ENCODE measurements around the gene ATP5PD. TPM values are rescaled to one million over a fixed set of nuclear protein-coding genes. Genes with fewer than 3 reads are reported as not detected.
"Not testable (repeated sequence)": the region's sequence is repeated elsewhere in the genome, so short reads cannot be mapped to it uniquely, and the experiment has no call there.

The ATP5PD gene
- total and polyA plus RNA-seq, 9 donors = 137 to 331 (median 157) TPM

GRCh38 chr17:75049057-75049456 lies 2.3 kb upstream of the ATP5PD start:
- WGBS, 3 donors = 68 to 79% (median 75%) methylated on average over 5 of the region's 5 CpGs

DNA sequence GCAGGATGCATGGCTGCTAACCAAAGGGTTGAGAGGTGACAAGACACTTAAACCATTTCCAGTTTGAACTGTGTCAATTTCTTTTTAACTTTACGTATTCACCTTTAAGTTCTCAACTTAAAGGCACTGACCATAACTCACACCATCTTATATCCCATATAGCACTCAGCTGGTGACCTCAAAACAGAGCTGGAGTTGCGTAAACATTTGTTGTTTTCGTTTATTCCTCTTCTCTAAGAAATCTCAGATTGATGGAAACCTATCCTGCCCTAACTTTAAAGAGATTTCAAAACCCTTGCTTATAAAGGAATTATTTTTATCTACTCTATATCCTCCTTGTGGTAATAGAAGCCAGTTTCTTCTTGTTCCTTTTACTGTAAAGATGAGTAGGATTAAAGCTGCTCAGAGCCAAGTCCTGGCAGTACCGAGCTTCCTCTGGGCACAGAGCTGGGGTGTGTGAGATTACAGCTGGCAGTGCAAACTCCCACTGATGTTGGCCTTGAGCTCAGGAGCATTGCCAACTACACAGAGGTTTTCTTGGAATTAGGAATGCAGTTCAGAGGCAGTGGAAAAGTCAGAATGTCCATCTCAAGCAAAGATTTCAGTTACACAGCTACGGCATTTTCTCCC lies 1.6 kb upstream of the ATP5PD start:
- DNase-seq = peak in 3 of 5 donors; percentile 27 to 52 (median 45)
- peak overlapping the region in 1 of 2 donors; percentile 73 for H3K27ac ChIP-seq
- H3K36me3 ChIP-seq = no peaks in the 10 kb centered on the region
- 6 to 20% (median 9%) methylated on average over 5 of the region's 5 CpGs for WGBS, 3 donors
- H3K4me3 ChIP-seq = peak overlapping the region; percentile 97
- H3K4me1 ChIP-seq (ENCODE audit: insufficient read depth) = peaks cover 2% of the 10 kb centered on the region
- TF ChIP-seq EP300 (IDR thresholded peaks at IDR 0.05) (no peak), POLR2A (IDR thresholded peaks at IDR 0.05) (no peak)
- TF ChIP-seq, protein P1, sequence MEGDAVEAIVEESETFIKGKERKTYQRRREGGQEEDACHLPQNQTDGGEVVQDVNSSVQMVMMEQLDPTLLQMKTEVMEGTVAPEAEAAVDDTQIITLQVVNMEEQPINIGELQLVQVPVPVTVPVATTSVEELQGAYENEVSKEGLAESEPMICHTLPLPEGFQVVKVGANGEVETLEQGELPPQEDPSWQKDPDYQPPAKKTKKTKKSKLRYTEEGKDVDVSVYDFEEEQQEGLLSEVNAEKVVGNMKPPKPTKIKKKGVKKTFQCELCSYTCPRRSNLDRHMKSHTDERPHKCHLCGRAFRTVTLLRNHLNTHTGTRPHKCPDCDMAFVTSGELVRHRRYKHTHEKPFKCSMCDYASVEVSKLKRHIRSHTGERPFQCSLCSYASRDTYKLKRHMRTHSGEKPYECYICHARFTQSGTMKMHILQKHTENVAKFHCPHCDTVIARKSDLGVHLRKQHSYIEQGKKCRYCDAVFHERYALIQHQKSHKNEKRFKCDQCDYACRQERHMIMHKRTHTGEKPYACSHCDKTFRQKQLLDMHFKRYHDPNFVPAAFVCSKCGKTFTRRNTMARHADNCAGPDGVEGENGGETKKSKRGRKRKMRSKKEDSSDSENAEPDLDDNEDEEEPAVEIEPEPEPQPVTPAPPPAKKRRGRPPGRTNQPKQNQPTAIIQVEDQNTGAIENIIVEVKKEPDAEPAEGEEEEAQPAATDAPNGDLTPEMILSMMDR (IDR thresholded peaks at IDR 0.05) = no peak
- no peaks in the 10 kb centered on the region for H3K9me3 ChIP-seq
- intact Hi-C loops (cut with DNase I) = no loop called here
- H3K27me3 ChIP-seq = no peaks in the 10 kb centered on the region

More at GRCh38 chr17:75049057-75049456, 2.3 kb upstream of the ATP5PD start:
- H3K4me1 ChIP-seq (ENCODE audit: insufficient read depth) = peaks cover 2% of the 10 kb centered on the region
- no peaks in the 10 kb centered on the region for H3K9me3 ChIP-seq
- H3K36me3 ChIP-seq = no peaks in the 10 kb centered on the region
- DNase-seq = no peak
- peak overlapping the region in 1 of 2 donors; percentile 41 for H3K27ac ChIP-seq
- TF ChIP-seq EP300 (IDR thresholded peaks at IDR 0.05) (no peak), POLR2A (IDR thresholded peaks at IDR 0.05) (no peak)
- TF ChIP-seq, protein P1 (IDR thresholded peaks at IDR 0.05) = no peak
- intact Hi-C loops (cut with DNase I) = no loop called here
- H3K4me3 ChIP-seq = no peak overlapping the region
- H3K27me3 ChIP-seq = no peaks in the 10 kb centered on the region

DNA sequence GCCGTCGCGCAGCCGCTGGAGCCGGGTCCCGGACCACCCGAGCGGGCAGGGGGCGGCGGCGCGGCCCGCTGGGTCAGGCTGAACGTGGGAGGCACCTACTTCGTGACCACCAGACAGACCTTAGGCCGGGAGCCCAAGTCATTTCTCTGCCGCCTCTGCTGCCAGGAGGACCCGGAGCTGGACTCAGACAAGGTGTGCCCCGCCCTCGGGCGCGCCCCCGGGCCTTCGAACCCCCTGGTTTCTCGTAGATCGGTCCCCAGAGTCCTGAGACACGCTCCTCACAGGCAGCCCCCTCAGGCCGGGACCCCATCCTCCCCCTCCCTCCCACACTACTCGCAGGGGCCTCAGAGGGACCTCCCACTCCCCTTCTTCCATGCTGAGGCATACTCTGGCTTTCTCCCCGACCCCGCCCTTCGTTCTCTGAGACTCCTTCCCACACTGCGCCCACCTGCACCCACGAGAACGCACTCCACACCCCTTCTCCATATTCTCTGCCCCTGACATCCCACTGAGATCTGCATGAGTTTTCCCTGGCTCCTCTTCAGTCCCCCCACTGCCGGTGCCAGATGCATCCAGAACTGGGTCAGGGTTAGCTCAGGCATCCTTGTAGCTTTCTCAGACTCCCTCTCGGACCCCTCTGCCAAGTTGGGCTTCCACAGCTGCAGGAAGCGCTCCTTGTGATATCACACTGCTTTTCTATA lies 779 bp upstream of the ATP5PD start:
- H3K9me3 ChIP-seq = no peaks in the 10 kb centered on the region
- no peaks in the 10 kb centered on the region for H3K27me3 ChIP-seq
- H3K36me3 ChIP-seq = no peaks in the 10 kb centered on the region
- H3K4me3 ChIP-seq = peak overlapping the region; percentile 97
- peak; percentile 57 to 75 (median 68) for DNase-seq
- intact Hi-C loops (cut with DNase I) = no loop called here
- TF ChIP-seq, protein P1 (IDR thresholded peaks at IDR 0.05) = no peak
- TF ChIP-seq POLR2A (IDR thresholded peaks at IDR 0.05) (no peak), EP300 (IDR thresholded peaks at IDR 0.05) (no peak)
- WGBS, 3 donors = 0 to 2% (median 0%) methylated on average over 21 to 38 of the region's 38 CpGs
- peak overlapping the region; percentile 33 to 73 for H3K27ac ChIP-seq
- peaks cover 2% of the 10 kb centered on the region for H3K4me1 ChIP-seq (ENCODE audit: insufficient read depth)

- intact Hi-C loops (cut with DNase I); H3K27me3 ChIP-seq; H3K9me3 ChIP-seq; H3K4me1 ChIP-seq (ENCODE audit: insufficient read depth); H3K36me3 ChIP-seq; H3K27ac ChIP-seq: not testable (repeated sequence)
- WGBS, 3 donors = 15 to 19% (median 18%) methylated on average over 25 of the region's 25 CpGs
- peak in 2 of 5 donors; percentile 46 to 53 for DNase-seq
- peak overlapping the region; percentile 97 for H3K4me3 ChIP-seq
Observed at GRCh38 chr17:75045946-75046406, 793 bp downstream of the ATP5PD start.

DNA sequence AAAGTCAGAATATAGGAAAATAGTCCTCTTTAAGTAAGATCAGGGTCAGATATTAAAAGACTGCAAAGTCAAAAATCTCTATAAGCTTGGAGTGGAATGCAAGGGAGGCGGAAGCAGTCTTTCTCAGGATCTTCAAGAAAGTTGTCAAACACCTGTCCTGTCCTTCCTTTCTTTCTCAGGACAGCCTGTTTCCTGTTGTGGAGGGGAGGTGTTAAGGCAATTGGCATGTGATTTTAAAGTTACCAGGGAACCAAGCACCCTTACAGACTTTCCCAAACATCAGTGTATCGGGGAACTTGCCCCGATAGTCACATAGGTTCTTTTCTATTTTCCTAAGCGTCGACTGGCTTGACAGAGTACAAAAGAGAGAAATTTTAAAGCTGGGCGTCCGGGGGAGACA lies 2.1 kb downstream of the ATP5PD start:
- DNase-seq = no peak
- 71 to 75% (median 74%) methylated on average over 7 of the region's 7 CpGs for WGBS, 3 donors

DNA sequence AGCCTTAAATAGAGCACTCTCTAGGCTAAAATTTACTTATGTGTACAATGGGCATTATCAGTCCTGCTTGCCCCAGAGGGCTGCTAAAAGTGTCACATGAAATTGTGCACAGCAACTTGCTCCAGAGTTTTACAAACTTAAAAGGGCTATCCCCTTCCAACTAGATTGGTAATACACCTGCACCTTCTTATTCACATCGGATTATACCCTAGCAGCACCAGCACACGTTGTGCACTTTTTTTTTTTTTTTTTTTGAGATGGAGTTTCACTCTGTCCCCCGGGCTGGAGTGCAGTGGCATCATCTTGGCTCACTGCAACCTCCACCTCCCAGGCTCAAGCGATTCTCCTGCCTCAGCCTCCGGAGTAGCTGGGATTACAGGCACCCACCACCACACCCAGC lies 3.0 kb downstream of the ATP5PD start:
- H3K4me1 ChIP-seq (ENCODE audit: insufficient read depth); DNase-seq; H3K27me3 ChIP-seq; H3K27ac ChIP-seq; H3K9me3 ChIP-seq; H3K4me3 ChIP-seq; intact Hi-C loops (cut with DNase I); H3K36me3 ChIP-seq: not testable (repeated sequence)
- 57 to 67% (median 59%) methylated on average over 5 of the region's 5 CpGs for WGBS, 3 donors

More for the DNA sequence above, 2.1 kb downstream of the ATP5PD start:
- Histone ChIP-seq H3K4me1 (ENCODE audit: insufficient read depth) (peaks cover 2% of the 10 kb centered on the region), H3K4me3 (no peak overlapping the region), H3K27ac (no peak overlapping the region), H3K27me3 (no peaks in the 10 kb centered on the region), H3K36me3 (no peaks in the 10 kb centered on the region), H3K9me3 (no peaks in the 10 kb centered on the region)
- intact Hi-C loops (cut with DNase I) = no loop called here
- TF ChIP-seq POLR2A (IDR thresholded peaks at IDR 0.05) (no peak), EP300 (IDR thresholded peaks at IDR 0.05) (no peak)
- TF ChIP-seq, protein P1 (IDR thresholded peaks at IDR 0.05) = no peak

All from ovary (tissue), 9 donors.